RKO (cell line): Measurements from ENCODE around the gene REV1.

Source experiments
- DNase-seq: peaks from one replicate; pipeline ENCODE4 v3.0.0-alpha.2; 2016; ENCODE audit warnings: low spot score

Gene REV1

GRCh38 chr2:99445065-99445464 lies 44.8 kb downstream of the REV1 start:
- no peak for DNase-seq

- DNase-seq = no peak
These were observed 45.6 kb downstream of the REV1 start for GRCh38 chr2:99444222-99444621.

GRCh38 chr2:99442837-99443236 lies 47.0 kb downstream of the REV1 start:
- no peak for DNase-seq

GRCh38 chr2:99439971-99440505 lies 49.8 kb downstream of the REV1 start:
- no peak for DNase-seq

GRCh38 chr2:99436874-99437273 lies 52.9 kb downstream of the REV1 start:
- no peak for DNase-seq

GRCh38 chr2:99433340-99433739 lies 56.5 kb downstream of the REV1 start:
- no peak for DNase-seq

- DNase-seq = no peak
These were observed 58.1 kb downstream of the REV1 start for GRCh38 chr2:99431587-99432275.

- DNase-seq = no peak
These were observed 59.1 kb downstream of the REV1 start for GRCh38 chr2:99430614-99431291.

GRCh38 chr2:99425022-99425421 lies 64.8 kb downstream of the REV1 start:
- DNase-seq = peak; percentile 18

- no peak for DNase-seq
These were observed 65.4 kb downstream of the REV1 start for GRCh38 chr2:99424371-99424770.

GRCh38 chr2:99422599-99422998 lies 67.2 kb downstream of the REV1 start:
- DNase-seq = no peak

GRCh38 chr2:99421469-99421868 lies 68.3 kb downstream of the REV1 start:
- peak; percentile 22 for DNase-seq

GRCh38 chr2:99420751-99421299 lies 69.0 kb downstream of the REV1 start:
- DNase-seq = no peak

GRCh38 chr2:99420031-99420430 lies 69.8 kb downstream of the REV1 start:
- no peak for DNase-seq

- no peak for DNase-seq
These were observed 72.4 kb downstream of the REV1 start for GRCh38 chr2:99417396-99417795.

GRCh38 chr2:99414566-99414965 lies 75.3 kb downstream of the REV1 start:
- no peak for DNase-seq

GRCh38 chr2:99410276-99410675 lies 79.5 kb downstream of the REV1 start:
- no peak for DNase-seq

GRCh38 chr2:99406137-99406536 lies 83.7 kb downstream of the REV1 start:
- no peak for DNase-seq

GRCh38 chr2:99404797-99405669 lies 84.8 kb downstream of the REV1 start:
- no peak for DNase-seq

- DNase-seq = no peak
These were observed 85.6 kb downstream of the REV1 start for GRCh38 chr2:99404039-99404796.

GRCh38 chr2:99403524-99403923 lies 86.3 kb downstream of the REV1 start:
- no peak for DNase-seq

- no peak for DNase-seq
These were observed 86.7 kb downstream of the REV1 start for GRCh38 chr2:99403084-99403483.
